ENCODE data around the gene ANXA6.

DNA sequence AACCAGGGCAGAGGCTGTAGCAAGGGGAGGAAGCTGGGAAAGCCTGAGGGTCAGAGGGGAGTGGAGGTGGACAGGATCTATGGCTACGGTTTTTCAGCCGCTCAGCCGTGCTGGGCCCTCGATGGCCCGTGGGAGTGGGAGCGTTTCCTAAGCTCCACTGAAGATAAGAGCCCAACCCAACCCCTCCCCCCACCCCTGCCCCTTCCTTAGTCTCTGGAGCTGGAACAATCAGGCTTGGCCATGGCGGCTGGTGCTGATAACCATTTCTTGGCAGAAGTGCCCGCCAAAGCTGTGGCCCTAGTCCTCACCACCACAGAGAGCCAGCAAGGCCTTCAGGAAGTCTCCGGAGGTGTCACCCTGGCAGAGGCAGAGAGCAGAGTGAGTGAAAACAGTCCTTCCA lies 56.4 kb downstream of the ANXA6 start:
- no peak for TF ChIP-seq GATA2 (IDR thresholded peaks at IDR 0.05; ENCODE audit: low read depth, low read length)
- TF ChIP-seq GATA3 (IDR thresholded peaks at IDR 0.05; ENCODE audit: low read depth, low read length) = no peak
